HepG2 (cell line): Measurements from ENCODE around the gene CACNA1H. TPM values are rescaled to one million over a fixed set of nuclear protein-coding genes. Genes with fewer than 3 reads are reported as not detected.

ENCODE experiments used
- DBP ChIP-seq: sonication (generic); formaldehyde crosslinking; IDR thresholded peaks from 2 replicates; pipeline ENCODE4 v1.4.0; 2020; ENCODE audit warnings: missing genetic modification reagents; ENCODE audit errors: not compliant biosample characterization
- IRF2 ChIP-seq: IDR thresholded peaks from 2 replicates; pipeline ENCODE4 v1.6.1; 2018; ENCODE audit warnings: missing genetic modification reagents, missing compliant biosample characterization
- KLF13 ChIP-seq: sonication (generic); formaldehyde crosslinking; IDR thresholded peaks from 2 replicates; pipeline ENCODE4 v1.4.0; 2020; ENCODE audit warnings: mild to moderate bottlenecking, missing genetic modification reagents
- MED8 ChIP-seq: sonication (generic); formaldehyde crosslinking; IDR thresholded peaks from 2 replicates; pipeline ENCODE4 v1.8.1; 2023; ENCODE audit warnings: mild to moderate bottlenecking, missing genetic modification reagents; ENCODE audit not compliant: insufficient replicate concordance
- MEF2D ChIP-seq: sonication (generic); formaldehyde crosslinking; IDR thresholded peaks from 2 replicates; pipeline ENCODE4 v1.5.1; 2020; ENCODE audit warnings: mild to moderate bottlenecking, missing genetic modification reagents
- NFAT5 ChIP-seq: sonication (generic); formaldehyde crosslinking; IDR thresholded peaks from 2 replicates; pipeline ENCODE4 v1.4.0; 2020; ENCODE audit warnings: missing genetic modification reagents
- REST ChIP-seq, 2 experiments: IDR thresholded peaks; 2 replicates each; pipeline ENCODE4 v1.6.1; 2011 to 2012; ENCODE audit warnings: low read length in 2 of 2, borderline replicate concordance in 1 of 2, low read depth in 1 of 2, mild to moderate bottlenecking in 1 of 2, moderate library complexity in 1 of 2
- SATB2 ChIP-seq: sonication (generic); formaldehyde crosslinking; IDR thresholded peaks from 2 replicates; pipeline ENCODE4 v1.5.0; 2020; ENCODE audit warnings: missing genetic modification reagents
- ZNF407 ChIP-seq: sonication (generic); formaldehyde crosslinking; IDR thresholded peaks from one replicate; pipeline ENCODE4 v1.5.1; 2020; ENCODE audit warnings: mild to moderate bottlenecking, missing genetic modification reagents; ENCODE audit errors: not compliant biosample characterization
- polyA plus RNA-seq, 8 experiments: library from polyadenylated mRNA; depleted of rRNA in 3 of 8; stranded (reverse) in 7 of 8; unstranded in 1 of 8; fragments of >200 nt; fragmentation: Illumina TruSeq in 4 of 8; extraction: Trizol in 4 of 8; gene quantifications; 2 replicates each; pipeline versions ENCODE4 v1.2.1 to v1.2.3, GENCODE V29; 2011 to 2016; ENCODE audit warnings: low read depth in 4 of 8, missing spikeins in 1 of 8, mixed read lengths in 1 of 8; ENCODE audit not compliant: insufficient read depth in 1 of 8
- total RNA-seq, 5 experiments: library from RNA; depleted of rRNA; stranded (reverse); fragments of >200 nt; fragmentation: Illumina TruSeq; extraction: Trizol; gene quantifications; 2 replicates each; pipeline ENCODE4 v1.2.3, GENCODE V29; 2016; ENCODE audit warnings: low read depth in 1 of 5

The CACNA1H gene
- total and polyA plus RNA-seq, 2 of the 13 experiments (the other 11 are each of a cell fraction or from before 2014, with no cell fraction given): 0.40 to 1.8 TPM

GRCh38 chr16:1188432-1189189 lies 35.7 kb downstream of the CACNA1H start (continued):
- no peak for TF ChIP-seq MED8 (CRISPR knock-in tag)
- no peak for TF ChIP-seq IRF2 (CRISPR knock-in tag)
- TF ChIP-seq SATB2 (CRISPR knock-in tag): peak; percentile 90
- TF ChIP-seq REST (IDR thresholded peaks at IDR 0.05; ENCODE audit: borderline replicate concordance in 1 of 2, low read depth in 1 of 2, low read length in 2 of 2): peak in 1 of 2 experiments; percentile 98
- peak; percentile 82 for TF ChIP-seq DBP (CRISPR knock-in tag)
- TF ChIP-seq KLF13 (CRISPR knock-in tag): no peak
- TF ChIP-seq ZNF407: no peak
- TF ChIP-seq MEF2D (CRISPR knock-in tag): peak; percentile 77; the same call in 1 of the 2 replicates
- TF ChIP-seq NFAT5 (CRISPR knock-in tag): 0 out of 2 replicates have a peak, but pooled peaks have one; percentile 71
